NCI-H1930 (cell line): ENCODE results near the gene THYN1.
"Not testable (repeated sequence)": the region's sequence is repeated elsewhere in the genome, so short reads cannot be mapped to it uniquely, and the experiment has no call there.

ENCODE experiments used
- DNase-seq, 2 experiments: peaks; one replicate each; lab custom pipeline; 2025; lab: John Stamatoyannopoulos, UW

THYN1 gene

DNA sequence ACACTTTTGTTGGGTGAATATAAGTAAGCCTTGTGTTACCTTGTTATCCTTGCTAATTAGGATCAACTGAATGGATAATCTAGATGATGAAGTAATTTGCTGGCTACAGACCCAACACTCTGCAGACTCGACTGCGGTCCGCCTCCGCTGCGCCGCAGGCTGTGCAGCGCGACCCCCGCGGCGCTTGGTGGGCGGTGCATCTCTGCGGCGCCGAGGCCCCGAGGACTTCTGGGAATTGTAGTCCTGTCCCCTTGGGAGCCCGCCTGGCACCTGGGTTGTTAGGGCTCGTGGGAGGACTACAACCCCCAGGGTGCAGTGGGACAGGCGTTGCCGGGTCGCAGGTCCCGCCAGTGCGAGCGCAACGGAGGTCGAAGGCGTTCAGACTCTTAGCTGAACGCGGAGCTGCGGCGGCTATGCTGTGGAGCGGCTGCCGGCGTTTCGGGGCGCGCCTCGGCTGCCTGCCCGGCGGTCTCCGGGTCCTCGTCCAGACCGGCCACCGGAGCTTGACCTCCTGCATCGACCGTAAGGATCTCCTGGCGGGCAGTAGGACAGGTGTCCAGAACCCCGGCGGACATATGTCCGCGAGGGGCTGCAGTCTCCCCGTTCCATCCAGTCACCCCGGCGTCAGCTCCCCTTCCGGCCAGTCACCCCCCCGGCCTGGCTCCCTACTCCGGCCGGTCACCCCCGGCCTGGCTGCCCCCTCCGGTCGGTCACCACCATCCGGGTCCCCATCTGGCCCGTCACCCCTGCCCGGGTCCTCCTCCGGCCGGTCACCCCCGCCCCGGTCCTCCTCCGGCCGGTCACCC lies at the start of gene THYN1, which contains the start of gene ACAD8:
Gene THYN1, minus strand, starts transcription at position 165 of the 806 bp plus-strand sequence. CDS start 470 bp downstream, outside the sequence.
Gene ACAD8, plus strand, starts transcription at position 381 of the 806 bp plus-strand sequence. Its CDS starts 33 bp downstream, at position 414.
- DNase-seq, result peak; percentile 96 to 98

DNA sequence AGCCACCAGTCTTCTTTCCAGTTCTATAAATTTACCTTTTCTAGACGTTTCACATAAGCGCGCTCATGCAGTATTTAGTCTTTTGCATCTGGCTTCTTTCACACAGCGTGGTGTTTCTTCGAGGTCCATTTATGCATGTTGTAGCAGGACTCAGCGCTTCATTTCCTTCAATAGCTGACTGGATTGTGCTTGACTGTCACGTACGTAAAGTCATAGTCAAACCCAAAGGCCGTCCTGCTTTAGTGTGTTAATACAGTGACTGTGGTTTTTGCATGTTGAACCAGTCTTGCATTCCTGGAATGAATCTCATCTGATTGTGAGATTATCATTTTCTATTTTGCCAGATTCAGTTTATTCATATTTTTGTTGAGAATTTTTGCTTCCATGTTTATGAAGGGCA lies 41.5 kb upstream of the THYN1 start:
- DNase-seq, result no peak

DNA sequence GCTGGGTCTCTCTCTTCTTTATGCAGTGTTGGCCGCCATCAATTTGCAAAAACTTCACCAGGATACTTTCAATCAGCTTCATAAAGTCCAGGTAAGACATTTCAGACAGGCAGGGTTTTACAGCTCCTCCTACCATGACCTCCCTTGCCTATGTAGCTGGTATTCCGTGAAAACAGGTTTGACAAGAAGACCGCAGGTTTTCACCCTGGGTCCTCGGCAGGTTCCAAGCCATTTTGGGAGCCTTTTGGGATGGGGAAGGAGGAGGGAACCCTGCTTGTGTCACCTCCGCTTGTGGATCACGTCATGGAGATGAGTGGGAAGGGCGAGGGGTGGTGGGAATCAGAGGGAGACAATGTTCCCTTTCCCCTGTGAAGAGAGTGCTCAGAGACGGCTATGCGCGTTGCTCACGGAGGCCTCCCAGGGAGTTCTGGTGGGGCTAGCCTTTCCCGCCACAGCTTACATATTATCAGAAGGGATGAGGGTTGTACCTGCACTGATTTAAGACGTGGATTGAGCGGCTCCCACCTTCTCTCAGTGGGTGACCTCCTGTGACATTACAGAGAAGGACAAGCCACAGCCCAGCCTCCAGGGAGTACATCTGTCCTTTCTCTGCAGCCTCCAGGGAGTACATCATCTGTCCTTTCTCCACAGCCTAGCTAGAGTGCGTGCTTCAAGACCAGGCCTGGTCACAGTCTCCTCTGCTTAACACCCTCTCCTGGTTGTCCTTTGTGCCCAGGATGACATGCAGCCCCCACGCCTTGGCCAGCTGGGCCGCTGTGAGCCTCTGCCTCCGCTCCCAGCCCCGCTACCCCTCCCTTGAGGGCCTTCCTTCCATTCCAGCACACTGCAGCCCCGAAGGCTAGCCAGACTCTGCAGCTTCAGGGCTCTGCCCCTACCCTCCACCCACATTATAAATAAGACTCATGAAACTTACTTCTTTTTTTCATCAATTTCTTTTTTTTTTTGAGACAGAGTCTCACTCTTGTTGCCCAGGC lies 40.3 kb upstream of the THYN1 start:
- DNase-seq, result no peak

DNA sequence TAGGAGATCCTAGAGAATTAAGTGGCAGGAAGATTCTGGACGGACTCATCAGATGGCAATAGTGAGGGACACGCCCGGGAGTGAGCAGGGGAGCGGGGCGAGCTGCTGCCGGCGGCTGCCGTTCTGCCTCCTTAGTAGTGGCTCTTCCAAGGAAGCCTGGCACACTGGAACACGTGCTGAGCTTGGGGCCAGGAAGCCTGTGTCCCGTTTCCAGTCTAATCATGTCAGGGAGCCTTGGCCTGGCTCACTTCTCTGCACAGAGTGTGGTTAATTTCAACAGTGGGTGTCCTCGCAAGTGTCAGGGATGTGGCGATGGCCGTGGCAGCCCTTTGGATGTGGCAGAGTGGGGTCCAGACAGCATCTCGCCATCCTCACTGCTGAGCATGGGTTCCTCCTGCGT lies 39.5 kb upstream of the THYN1 start:
- no peak for DNase-seq

DNA sequence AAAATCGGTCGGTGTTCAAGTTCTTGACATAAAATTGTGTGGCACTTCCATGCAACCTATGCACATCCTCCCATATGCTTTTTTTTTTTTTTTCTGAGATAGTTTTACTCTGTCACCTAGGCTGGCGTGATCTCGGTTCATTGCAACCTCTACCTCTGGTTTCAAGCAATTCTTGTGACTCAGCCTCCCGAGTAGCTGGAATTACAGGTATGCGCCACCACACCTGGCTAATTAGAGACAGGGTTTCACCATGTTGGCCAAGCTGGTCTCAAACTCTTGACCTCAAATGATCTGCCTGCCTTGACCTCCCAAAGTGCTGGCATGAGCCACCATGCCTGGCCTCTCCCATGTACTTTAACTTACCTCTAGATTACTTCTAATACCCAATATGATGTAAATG lies 38.0 kb upstream of the THYN1 start:
- no peak for DNase-seq

DNA sequence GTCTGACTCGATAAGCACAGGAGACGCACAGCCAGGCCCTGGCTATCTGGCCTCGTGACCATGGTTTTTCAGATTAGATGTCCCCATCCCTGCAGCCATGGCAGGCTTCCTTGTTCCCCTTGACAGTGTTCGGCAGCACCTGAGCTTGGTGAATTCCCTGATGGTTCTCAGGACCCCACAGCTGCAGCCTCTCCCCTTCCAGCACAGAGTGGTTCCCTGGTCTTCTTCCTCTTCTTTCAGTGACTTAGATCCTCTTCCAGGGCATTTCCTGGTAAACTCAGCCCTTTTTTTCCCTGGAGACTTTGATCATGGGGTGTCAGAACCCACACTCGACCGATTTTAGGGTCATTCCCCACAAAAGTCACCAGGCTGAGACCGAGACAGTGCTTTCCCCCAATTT lies 37.5 kb upstream of the THYN1 start:
- DNase-seq, result no peak

DNA sequence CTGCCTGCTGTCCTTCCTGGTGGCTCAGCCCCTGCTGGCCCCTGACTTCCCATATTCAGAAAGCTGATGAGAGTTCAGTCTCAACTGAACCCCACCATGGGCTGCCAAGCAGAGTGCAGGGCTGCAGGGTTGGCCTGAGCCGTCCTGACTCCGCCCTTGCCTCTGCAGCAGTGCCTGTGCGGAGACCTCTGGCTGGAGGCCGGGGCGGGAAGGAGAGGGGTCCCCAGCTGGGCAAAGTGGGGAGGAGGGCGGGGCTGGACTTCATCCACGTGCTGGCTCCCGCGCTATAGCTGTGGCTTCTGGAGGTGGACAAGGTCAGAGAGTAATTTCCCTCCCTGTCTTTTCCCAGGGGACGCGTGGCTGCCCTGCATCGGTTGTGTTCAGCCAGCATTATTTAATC lies 36.6 kb upstream of the THYN1 start:
- DNase-seq, result no peak

DNA sequence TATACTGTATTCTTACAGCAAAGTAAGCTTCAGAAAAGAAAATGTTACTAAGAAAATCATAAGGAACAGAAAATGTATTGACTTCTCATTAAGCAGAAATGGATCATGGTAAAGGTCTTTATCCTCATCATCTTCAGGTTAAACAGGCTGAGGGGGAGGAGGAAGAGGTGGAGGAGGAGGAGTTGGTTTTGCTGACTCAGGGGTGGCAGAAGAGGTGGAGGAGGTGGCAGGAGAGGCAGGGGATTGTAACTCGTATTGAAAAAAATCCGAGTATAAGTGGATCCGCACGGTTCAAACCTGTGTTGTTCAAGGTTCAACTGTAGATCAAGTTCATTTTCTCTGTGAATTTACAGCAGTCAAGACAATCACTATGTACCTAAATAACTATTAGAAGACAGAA lies 36.0 kb upstream of the THYN1 start:
- DNase-seq, result no peak

DNA sequence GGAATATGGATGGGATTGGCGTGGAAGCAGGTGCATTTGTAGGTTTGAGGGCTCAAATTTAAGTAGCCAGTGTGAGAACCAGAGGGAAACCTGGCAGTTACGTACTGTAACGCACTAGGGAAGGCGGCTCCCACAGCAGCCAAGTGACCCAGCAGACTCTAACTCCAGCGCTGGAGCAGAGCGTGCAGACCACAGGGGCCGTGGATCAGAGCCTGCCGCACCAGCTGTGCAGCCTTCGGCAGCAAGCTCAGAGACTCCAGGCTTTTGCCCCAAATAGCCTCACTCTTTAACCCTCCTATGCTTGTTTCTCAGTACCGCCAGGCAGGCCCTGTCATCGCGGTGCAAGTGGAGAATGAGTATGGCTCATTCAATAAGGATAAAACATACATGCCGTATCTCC lies 35.3 kb upstream of the THYN1 start:
- no peak for DNase-seq

DNA sequence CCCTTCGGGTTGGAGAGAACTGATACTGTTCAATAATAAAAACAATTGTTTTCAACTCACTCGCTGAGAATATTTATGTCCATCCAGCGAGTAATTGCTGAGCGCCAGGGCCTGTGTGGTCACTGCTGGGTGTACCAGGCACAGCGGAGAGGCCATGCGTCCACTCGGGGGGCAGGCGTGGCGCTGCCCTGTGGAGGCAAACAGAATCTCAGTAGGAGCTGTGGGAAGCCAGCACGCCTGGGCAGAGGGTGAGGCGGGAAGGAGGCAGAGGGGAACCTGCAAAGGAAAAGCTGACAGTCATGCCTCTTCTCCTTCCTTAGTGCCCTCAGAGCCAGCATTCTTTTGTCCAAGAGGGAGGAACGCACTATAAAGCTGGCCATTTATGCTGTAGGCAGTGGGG lies 34.4 kb upstream of the THYN1 start:
- no peak for DNase-seq

DNA sequence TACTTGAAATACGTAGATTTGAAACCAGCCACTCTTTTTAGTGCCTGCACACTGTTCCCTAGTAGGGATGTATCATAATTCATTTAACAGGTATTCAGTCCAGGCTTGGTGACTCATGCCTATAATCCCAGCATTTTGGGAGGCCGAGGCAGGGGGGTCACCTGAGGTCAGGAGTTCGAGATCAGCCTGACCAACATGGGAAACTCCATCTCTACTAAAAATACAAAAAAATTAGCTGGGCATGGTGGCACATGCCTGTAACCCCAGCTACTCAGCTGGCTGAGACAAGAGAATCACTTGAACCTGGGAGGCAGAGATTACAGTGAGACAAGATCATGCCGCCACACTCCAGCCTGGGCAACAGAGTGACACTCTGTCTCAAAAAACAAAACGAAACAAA lies 31.2 kb upstream of the THYN1 start:
- DNase-seq, result not testable (repeated sequence)

DNA sequence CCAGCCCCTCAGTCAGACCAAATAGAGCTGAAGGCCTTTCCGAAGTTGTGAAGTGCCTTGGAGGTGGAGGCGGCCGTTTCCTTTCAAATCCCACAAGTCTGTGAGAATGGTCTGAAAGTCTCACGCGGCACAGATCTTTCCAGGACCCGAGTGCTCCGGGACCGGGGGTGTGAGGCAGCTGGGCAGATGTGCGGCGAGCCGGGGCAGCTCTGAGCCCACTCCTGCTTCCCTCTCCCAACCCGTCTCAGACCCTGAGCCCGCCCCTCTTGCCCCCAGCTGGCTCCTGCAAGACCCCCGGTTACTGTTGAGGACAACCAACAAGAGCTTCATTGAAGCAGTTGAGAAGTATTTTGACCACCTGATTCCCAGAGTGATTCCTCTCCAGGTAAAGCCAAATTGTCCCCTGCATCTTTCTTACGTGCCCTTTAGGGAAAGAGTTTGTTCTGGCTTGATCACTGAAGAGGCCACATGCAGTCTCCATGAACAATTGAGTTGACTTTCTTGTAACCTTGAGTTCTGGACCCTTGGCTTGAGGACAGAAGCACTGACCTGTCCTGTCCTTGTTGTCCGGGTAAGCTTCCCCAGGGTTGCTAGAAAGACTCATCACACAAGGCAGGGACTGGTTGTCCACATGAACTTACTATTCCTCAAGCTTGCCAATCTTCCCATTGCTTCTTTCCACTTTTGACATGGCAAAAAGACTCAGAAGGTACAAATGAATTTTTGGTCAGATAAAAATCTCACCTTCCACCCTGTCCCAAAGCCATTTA lies 30.5 kb upstream of the THYN1 start:
- DNase-seq, result no peak

DNA sequence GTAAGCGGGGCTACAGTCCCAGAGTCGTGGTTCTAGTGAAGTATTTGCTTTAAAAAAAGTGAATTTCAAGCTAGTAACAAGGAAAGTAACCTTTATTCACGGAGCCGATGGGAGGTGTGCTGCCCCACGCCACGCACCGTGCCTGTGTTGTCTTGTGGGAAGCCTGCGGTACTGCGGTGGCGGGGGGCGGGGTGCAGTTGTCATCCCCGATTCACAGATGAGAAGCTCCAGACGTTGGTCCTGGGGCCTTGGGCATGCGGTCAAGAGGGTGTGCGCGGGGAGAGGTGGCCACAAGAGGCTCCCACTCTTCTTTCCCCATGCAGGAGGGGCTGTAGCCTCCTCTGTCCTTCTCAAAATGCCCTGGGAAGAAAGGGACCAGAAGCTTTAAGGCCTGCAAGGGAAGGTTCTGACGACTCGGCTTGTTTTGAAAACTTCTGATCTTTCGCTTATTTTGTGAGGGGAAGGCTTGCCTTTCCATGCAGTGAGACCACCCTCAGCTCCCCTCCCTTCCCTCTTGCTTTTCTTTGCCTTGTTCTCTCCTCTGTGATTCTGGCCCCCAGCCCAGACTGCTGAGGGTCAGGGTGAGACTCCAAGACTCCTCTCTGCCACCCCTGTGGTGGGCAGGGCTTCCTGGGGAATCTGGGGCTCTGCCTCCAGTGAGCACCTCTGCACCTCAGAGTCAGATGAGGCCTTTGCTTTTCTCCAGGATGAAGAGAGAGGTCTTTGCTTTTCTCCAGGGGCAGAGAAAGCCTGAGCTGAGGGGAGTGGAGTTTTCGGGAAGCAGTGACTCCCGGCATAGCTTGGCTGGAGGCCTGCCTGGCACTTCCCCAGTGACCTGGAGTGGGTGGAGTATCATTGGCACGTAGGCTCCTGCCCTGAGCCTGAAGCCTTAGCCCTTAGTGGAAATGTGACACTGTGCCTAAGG lies 29.2 kb upstream of the THYN1 start:
- DNase-seq, result no peak

DNA sequence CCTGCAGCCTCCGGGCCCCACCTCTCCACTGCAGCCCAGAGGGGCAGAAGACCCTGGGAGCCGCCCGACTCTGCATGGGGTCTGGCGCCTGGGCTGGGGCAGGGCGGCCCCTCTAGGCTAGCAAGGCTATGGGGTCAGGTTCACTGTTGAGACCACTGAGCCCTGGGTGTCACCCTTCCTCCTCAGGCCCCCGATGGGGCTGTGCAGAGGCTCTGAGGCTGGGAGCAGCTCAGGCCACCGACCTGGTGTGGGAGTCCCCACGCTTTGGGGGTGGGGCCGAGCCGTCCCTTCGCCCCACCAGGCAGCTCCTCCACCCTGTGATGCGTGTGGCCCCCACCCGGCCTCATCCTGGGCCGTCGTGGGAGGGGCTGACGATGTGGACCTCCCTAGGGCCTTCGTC lies 28.5 kb upstream of the THYN1 start:
- DNase-seq, result not testable (repeated sequence)

DNA sequence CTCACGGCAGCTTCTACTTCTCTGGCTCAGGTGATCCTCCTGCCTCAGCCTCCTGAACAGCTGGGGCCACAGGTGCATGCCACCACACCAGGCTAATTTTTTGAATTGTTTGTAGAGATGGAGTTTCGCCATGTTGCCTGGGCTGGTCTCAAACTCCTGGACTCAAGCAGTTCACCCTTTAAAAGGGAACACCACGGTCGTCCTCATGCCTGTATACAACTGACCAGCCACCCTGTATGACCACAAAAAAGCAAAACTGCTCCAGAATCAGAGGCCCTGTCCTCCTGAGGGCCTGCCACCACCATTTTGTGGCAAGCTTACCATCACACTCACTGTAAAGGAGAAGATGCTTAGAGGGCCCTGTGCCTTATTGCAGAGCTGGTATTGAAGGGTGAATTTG lies 25.2 kb upstream of the THYN1 start:
- DNase-seq, result no peak

DNA sequence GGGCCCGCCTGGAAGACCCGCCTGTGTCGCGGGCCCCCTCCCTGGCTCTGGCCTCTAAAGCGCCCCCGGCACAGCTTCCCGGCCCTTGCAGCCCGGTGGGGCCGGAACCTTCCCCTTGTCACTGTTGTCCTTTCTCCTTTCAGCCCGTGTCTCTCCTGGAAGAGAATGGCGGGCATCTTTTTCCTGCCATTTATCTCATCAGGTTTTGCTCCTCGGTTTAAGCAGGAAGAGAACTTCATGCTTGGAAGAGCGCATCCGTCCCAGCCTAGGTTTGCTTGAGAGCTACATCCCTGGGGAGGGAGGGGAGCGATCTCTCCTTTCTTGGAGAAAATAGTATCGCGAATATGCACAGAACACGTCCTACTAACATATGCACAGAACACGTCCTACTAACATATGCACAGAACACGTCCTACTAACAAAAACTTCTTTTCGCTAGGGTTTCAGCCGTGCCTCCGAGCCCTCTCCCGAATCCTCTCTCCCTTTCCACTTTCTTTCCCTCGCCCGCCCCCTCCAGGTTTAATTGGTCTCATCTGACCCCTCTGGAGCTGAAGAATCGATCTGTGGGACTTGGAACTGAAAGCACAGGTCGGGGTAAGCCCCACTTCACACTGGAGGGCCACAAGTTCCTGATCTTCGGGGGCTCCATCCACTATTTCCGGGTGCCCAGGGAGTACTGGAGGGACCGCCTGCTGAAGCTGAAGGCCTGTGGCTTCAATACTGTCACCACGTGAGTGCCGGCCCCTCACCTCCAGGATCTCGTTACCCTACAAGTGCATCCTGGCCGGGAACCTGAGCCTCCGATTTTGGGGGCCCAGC lies 24.2 kb upstream of the THYN1 start:
- DNase-seq, result no peak

DNA sequence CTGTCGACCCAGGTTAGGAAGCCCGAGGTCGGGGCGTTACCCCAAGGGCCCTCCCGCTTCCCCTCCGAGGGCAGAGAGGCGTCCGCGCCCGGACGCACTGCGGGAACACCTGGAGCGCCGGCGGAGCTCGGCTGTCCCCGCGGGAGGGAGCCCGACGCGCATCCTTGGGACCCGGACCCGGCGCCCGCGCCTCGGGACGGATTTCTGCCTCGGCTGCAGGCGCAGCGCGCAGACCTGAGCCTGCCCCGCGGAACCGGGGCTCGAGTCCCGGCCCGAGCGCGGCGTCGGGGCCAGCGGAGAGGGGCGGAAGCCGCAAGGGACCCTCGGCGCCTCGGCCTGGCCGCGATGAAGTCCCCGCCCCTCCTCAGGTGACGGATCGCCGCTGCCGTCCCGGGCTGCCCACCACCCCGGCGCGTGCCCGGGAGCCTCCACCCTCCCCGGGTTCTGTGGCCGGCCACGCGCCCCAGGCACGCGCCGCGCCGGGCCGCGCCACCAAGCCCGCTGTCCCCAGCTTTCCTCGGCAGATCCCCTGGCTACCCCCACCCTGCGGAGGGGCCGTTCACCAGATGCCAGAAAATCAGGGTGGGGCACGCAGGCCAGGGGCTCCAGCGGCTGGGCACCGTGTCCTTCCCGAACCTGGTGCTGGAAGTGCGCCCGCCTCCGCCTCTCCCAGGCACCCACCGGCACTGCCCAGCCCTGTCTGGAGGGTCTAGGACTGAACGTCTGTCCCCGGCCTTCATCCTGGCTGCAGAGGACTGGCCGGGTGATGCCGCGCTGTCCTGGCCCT lies 23.4 kb upstream of the THYN1 start:
- DNase-seq, result no peak

DNA sequence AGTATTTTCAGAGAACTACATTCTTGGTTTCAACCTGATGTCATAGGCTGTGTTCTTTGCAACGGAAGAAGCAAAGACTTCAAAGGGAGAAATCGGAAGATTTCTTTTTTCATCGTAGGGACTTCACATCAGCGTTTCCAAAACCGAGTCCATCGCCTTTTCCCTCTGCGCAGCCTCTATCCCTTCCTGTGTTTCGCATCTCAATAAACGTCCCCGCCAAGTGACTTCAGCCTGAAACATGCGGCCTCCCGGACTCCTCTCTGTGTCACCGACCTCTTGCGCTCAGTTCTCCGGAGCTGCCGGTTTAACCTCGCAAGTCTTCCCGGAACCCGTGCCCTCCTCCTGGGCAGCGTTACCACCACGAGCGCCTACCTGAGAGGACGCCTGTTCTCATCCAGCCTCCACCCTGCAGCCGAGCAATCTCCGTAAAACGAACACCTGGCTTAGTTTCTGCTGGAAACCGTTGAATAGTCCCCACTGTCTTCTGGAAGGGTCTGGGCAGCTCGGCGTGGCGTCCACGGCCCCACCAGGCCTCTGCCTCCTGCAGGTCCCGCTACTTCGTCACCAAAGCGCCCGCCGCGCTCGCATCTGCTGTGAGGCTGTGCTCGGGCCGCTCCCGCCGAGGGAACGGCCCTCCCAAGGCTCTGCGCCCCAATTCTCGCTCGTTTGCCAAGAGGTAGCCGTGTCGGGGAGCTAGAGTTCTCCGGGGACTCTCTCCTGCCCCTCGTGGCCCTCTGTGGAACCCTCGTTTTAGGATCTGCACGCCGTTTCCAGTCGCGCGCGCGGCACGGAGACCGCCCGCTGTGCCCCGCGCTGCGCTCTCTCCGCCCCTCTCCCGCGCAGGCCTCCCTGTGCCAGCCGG lies 22.6 kb upstream of the THYN1 start, which contains the start of gene GLB1L3:
Gene GLB1L3, plus strand, starts transcription at position 846 of the 862 bp plus-strand sequence. CDS start 362 bp downstream, outside the sequence.
- no peak for DNase-seq
